SJSA1 (cell line): ENCODE results near the gene MIGA1. TPM values are rescaled to one million over a fixed set of nuclear protein-coding genes. Genes with fewer than 3 reads are reported as not detected.
"Not testable (repeated sequence)": the region's sequence is repeated elsewhere in the genome, so short reads cannot be mapped to it uniquely, and the experiment has no call there.

ENCODE experiments used
- DNase-seq, 2 experiments: peaks; one replicate each; pipeline ENCODE4 v3.0.0-alpha.2; 2015 to 2020; ENCODE audit warnings: low spot score in 2 of 2, low read depth in 1 of 2
- H3K27ac ChIP-seq: fragments of 250-450 bp; sonication (Bioruptor Pico); 2 replicates; pipeline ENCODE4 v1.5.1; 2020; ENCODE audit warnings: mild to moderate bottlenecking, moderate library complexity
- H3K27me3 ChIP-seq: fragments of 250-450 bp; sonication (Bioruptor Pico); replicated peaks from 2 replicates; pipeline ENCODE4 v1.5.1; 2020; ENCODE audit warnings: mild to moderate bottlenecking, moderate library complexity
- H3K36me3 ChIP-seq: fragments of 250-450 bp; sonication (Bioruptor Pico); 2 replicates; pipeline ENCODE4 v1.5.1; 2020; ENCODE audit warnings: mild to moderate bottlenecking
- H3K4me1 ChIP-seq: fragments of 250-450 bp; sonication (Bioruptor Pico); replicated peaks from 2 replicates; pipeline ENCODE4 v1.6.1; 2021; ENCODE audit warnings: mild to moderate bottlenecking
- H3K4me3 ChIP-seq: fragments of 250-450 bp; sonication (Bioruptor Pico); 2 replicates; pipeline ENCODE4 v1.5.1; 2020; ENCODE audit warnings: mild to moderate bottlenecking
- H3K9me3 ChIP-seq: fragments of 250-450 bp; sonication (Bioruptor Pico); replicated peaks from 2 replicates; pipeline ENCODE4 v1.5.1; 2020; ENCODE audit warnings: mild to moderate bottlenecking
- total RNA-seq: library from RNA; depleted of rRNA; stranded (reverse); fragments of >200 nt; shearing (Covaris generic); gene quantifications from 2 replicates; pipeline ENCODE4 v1.2.3, GENCODE V29; 2014

Gene MIGA1
- total RNA-seq, 1 experiment from 2014 or later = 13.2 TPM

DNA sequence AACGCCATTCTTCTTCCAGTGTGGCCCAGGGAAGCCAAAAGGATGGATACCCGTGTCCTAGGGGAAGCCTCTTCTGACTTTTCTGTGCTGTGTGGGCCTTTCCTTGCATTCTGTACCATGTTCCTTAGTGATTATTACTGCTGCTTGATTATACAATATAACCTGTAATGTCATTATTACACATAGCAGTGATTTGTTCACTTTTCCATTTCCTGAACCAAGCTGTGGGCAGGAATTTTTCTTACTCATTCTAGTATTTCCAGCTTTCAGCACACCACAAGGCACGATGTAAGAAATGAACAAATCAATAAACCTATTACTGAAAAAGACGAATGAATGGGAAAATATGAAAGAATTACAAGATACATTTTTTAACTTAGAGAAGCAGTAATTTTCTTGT, 11.4 kb upstream of the MIGA1 start:
- no peaks in the 10 kb centered on the region for H3K27me3 ChIP-seq
- no peak for DNase-seq
- H3K36me3 ChIP-seq = no peaks in the 10 kb centered on the region
- no peak overlapping the region for H3K27ac ChIP-seq
- H3K4me3 ChIP-seq = no peak overlapping the region
- no peaks in the 10 kb centered on the region for H3K4me1 ChIP-seq
- no peaks in the 10 kb centered on the region for H3K9me3 ChIP-seq

DNA sequence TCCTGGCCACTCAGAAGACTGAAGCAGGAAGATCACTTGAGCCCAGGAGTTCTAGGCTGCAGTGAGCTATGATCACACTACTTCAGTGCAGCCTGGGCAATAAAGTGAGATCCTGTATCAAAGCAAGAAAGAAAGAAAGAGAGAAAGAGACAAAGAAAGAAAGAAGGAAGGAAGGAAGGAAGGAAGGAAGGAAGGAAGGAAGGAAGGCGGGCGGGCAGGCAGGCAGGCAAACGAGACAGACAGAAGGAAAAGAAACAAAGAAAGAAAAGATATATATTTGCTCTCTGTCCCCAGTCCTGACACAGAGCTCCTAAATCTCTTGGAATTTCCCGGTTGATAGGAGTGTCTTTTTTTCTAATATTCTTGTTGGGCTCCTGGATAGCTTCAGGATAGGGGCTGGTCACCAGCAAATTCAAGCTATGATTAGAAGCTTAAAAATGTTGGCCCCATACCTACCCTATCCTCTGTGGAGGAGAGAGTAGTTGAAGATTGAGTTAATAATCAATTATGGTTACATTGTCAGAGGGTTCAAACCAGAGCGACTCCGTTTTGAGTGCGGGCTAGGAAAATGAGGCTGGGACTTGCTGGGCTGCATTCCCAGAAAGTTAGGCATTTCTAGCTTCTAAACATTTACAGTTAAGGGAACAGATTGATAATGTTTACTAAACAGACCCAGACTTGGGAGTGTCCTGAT, 3.3 kb upstream of the MIGA1 start:
- Histone ChIP-seq H3K36me3 (no peaks in the 10 kb centered on the region), H3K4me3 (no peak overlapping the region), H3K27me3 (no peaks in the 10 kb centered on the region; the same call in 1 of the 2 replicates), H3K27ac (no peak overlapping the region), H3K9me3 (no peaks in the 10 kb centered on the region), H3K4me1 (peaks cover 9% of the 10 kb centered on the region)
- no peak for DNase-seq

DNA sequence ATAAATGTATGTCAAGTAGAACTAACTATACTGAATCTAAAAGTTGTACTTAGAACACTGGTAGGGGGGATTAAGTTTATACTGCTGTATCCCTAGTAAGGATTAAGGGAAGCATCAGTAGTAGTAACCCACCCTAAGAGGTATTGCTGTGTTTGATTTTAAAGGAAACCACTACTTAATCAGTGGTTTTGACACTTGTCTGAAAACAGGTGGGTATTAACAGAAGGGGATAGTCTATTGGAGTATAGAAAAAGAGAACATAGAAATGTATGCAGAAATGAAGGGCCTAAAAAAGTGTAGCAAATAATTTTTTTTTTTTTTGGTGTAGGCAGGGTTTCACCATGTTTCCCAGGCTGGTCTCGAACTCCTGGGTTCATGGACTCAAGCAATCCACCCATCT, 2.2 kb downstream of the MIGA1 start:
- no peak for DNase-seq
- peaks cover 9% of the 10 kb centered on the region for H3K4me1 ChIP-seq
- no peak overlapping the region for H3K27ac ChIP-seq
- peaks cover 35% of the 10 kb centered on the region for H3K36me3 ChIP-seq
- no peaks in the 10 kb centered on the region; the same call in 1 of the 2 replicates for H3K27me3 ChIP-seq
- H3K4me3 ChIP-seq = no peak overlapping the region
- no peaks in the 10 kb centered on the region; the same call in 1 of the 2 replicates for H3K9me3 ChIP-seq

- Histone ChIP-seq H3K9me3 (no peaks in the 10 kb centered on the region; the same call in 1 of the 2 replicates), H3K27me3 (no peaks in the 10 kb centered on the region), H3K4me3 (no peak overlapping the region), H3K36me3 (peaks cover 42% of the 10 kb centered on the region), H3K4me1 (peaks cover 9% of the 10 kb centered on the region), H3K27ac (no peak overlapping the region)
- no peak for DNase-seq
Observed at GRCh38 chr1:77783141-77783540, 3.7 kb downstream of the MIGA1 start.

DNA sequence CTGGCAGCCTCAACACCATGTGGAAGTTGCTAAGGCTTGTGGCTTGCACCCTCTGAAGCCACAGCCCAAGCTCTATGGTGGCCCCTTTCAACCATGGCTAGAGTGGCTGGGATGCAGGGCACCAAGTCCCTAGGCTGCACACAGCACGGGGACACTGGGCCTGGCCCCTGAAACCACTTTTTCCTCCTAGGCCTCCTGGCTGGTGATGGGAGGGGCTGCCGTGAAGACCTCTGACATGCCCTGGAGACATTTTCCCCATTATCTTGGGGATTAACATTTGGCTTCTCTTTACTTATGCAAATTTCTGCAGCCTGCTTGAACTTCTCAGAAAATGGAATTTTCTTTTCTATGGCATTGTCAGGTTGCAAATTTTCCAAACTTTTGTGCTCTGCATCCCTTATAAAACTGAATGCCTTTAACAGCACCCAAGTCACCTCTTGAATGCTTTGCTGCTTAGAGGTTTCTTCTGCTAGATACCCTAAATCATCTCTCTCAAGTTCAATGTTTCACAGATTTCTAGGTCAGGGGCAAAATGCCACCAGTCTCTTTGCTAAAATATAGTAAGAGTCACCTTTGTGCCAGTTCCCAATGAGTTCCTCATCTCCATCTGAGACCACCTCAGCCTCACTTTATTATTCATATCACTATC, 6.8 kb downstream of the MIGA1 start:
- H3K27me3 ChIP-seq, H3K27ac ChIP-seq, H3K4me3 ChIP-seq, H3K9me3 ChIP-seq, DNase-seq, H3K4me1 ChIP-seq: not testable (repeated sequence)
- H3K36me3 ChIP-seq = peaks cover 50% of the 10 kb centered on the region

DNA sequence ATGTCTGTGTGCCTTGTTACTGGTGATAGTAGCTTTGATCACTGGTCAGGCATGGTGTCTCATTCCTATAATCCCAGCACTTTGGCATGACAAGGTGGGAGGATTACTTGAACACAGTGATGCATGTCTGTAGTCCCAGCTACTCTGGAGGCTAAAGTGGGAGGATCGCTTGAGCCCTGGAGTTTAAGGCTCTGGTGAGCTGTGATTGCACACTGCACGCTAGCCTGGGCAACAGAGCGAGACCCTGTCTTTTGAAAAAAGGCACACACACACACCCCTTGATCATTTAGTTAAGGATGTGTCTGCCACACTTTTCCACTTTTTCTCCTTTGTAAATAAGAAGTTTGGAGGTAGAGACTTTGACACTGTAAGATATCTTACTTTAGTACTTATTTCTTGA, 15.1 kb downstream of the MIGA1 start:
- no peaks in the 10 kb centered on the region for H3K4me1 ChIP-seq
- H3K36me3 ChIP-seq = peaks cover 13% of the 10 kb centered on the region; the same call in 1 of the 2 replicates
- no peaks in the 10 kb centered on the region for H3K9me3 ChIP-seq
- no peak for DNase-seq
- H3K4me3 ChIP-seq = no peak overlapping the region
- no peak overlapping the region for H3K27ac ChIP-seq
- no peaks in the 10 kb centered on the region for H3K27me3 ChIP-seq

DNA sequence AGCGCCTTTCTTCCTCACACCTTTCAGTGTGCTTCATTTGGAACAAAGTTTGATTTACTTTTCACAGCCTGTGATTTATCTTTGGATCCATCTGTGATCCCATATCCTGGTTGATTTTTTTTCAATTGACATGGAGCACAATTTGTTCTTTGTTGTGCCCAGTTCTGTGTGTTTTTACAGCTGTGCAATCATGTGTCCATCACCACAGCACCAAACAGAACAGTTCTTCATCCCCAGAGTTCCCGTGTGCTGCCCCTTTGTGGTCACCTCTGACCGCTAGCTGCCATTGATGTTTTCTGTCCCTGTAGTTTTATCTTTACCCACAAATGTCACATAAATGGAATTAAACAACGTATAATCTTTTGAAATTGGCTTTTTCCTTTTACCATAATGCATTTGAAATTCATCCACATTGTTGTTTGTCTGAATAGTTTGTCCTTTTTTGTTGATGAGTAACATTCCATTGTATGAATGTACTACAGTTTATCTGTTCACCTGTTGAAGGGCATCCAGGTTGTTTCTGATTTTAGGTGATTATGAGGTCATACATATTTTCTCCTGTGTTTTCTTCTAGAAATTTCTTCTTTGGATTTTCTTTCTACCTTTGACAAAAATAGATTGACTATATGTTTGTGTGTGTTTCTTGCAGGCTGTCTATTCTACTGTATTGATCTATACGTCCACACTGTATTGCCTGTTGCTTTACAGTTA, 17.4 kb downstream of the MIGA1 start:
- Histone ChIP-seq H3K9me3 (no peaks in the 10 kb centered on the region), H3K4me1 (no peaks in the 10 kb centered on the region), H3K27me3 (no peaks in the 10 kb centered on the region), H3K36me3 (peaks cover 12% of the 10 kb centered on the region; the same call in 1 of the 2 replicates), H3K27ac (no peak overlapping the region), H3K4me3 (no peak overlapping the region)
- no peak for DNase-seq

GRCh38 chr1:77797991-77798390, 18.5 kb downstream of the MIGA1 start:
- Histone ChIP-seq H3K36me3 (peaks cover 16% of the 10 kb centered on the region; the same call in 1 of the 2 replicates), H3K4me3 (no peak overlapping the region), H3K27ac (no peak overlapping the region), H3K4me1 (no peaks in the 10 kb centered on the region), H3K27me3 (no peaks in the 10 kb centered on the region), H3K9me3 (no peaks in the 10 kb centered on the region)
- DNase-seq = no peak

GRCh38 chr1:77802026-77802425, 22.6 kb downstream of the MIGA1 start:
- Histone ChIP-seq H3K36me3 (peaks cover 18% of the 10 kb centered on the region; the same call in 1 of the 2 replicates), H3K4me3 (no peak overlapping the region), H3K4me1 (no peaks in the 10 kb centered on the region), H3K9me3 (no peaks in the 10 kb centered on the region), H3K27me3 (no peaks in the 10 kb centered on the region), H3K27ac (no peak overlapping the region)
- DNase-seq = no peak

- H3K27ac ChIP-seq = no peak overlapping the region
- no peak for DNase-seq
- peaks cover 16% of the 10 kb centered on the region; the same call in 1 of the 2 replicates for H3K36me3 ChIP-seq
- no peak overlapping the region for H3K4me3 ChIP-seq
- H3K4me1 ChIP-seq = no peaks in the 10 kb centered on the region
- no peaks in the 10 kb centered on the region for H3K9me3 ChIP-seq
- H3K27me3 ChIP-seq = no peaks in the 10 kb centered on the region
Observed at GRCh38 chr1:77803371-77803770, 23.9 kb downstream of the MIGA1 start.

GRCh38 chr1:77809787-77810462, 30.5 kb downstream of the MIGA1 start:
- DNase-seq, H3K9me3 ChIP-seq, H3K27ac ChIP-seq, H3K27me3 ChIP-seq, H3K4me3 ChIP-seq, H3K4me1 ChIP-seq: not testable (repeated sequence)
- peaks cover 30% of the 10 kb centered on the region for H3K36me3 ChIP-seq

- H3K4me3 ChIP-seq, H3K27me3 ChIP-seq, DNase-seq, H3K27ac ChIP-seq, H3K4me1 ChIP-seq, H3K9me3 ChIP-seq: not testable (repeated sequence)
- H3K36me3 ChIP-seq = peaks cover 33% of the 10 kb centered on the region
Observed at GRCh38 chr1:77811589-77811988, 32.1 kb downstream of the MIGA1 start.

DNA sequence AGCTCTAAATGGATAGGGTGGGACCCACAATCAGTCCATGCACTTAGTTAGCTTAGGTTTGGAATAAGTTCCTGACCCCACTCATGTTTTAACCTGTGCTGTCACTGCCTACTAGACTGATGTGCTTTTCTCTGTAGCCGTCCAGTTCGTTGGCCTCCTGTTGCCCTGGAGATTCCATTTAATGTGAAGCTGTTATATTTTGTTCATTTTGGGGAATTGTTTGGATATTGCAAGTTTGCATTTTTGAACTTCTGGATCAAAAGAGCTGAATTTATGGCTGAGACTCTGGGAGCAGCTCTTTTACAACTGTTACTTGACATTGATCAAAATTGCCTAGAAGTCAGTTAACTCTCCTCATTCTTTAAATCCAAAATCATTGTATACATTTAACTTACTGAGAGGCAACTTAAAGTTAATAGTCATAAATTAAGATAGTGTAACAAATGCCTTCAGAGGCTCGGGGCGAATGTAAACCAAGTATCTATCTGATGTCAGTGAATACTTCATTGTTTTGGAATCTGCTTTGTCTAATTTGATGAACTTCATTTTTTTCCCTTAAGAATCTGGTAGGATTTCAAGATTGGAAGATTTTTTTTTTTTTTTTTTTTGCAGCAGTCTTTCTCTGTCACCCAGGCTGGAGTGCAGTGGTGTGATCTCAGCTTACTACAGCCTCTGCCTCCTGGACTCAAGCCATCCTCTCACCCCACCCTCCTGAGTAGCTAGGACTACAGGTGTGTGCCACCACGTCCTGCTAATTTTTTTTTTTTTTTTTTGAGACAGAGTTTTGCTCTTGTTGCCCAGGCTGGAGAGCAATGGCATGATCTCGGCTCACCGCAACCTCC, 38.1 kb downstream of the MIGA1 start:
- H3K27me3 ChIP-seq = no peaks in the 10 kb centered on the region
- peaks cover 47% of the 10 kb centered on the region for H3K36me3 ChIP-seq
- no peaks in the 10 kb centered on the region for H3K9me3 ChIP-seq
- H3K4me3 ChIP-seq = no peak overlapping the region
- peaks cover 12% of the 10 kb centered on the region for H3K4me1 ChIP-seq
- DNase-seq = no peak
- H3K27ac ChIP-seq = no peak overlapping the region
